Ecto neural progenitor cell (in vitro differentiated cells): ENCODE results near the gene MICU2.

Source experiments
- DNase-seq: peaks from one replicate; pipeline ENCODE4 v3.0.0-alpha.2; 2018; ENCODE audit warnings: low spot score

The MICU2 gene, protein sequence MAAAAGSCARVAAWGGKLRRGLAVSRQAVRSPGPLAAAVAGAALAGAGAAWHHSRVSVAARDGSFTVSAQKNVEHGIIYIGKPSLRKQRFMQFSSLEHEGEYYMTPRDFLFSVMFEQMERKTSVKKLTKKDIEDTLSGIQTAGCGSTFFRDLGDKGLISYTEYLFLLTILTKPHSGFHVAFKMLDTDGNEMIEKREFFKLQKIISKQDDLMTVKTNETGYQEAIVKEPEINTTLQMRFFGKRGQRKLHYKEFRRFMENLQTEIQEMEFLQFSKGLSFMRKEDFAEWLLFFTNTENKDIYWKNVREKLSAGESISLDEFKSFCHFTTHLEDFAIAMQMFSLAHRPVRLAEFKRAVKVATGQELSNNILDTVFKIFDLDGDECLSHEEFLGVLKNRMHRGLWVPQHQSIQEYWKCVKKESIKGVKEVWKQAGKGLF

DNA sequence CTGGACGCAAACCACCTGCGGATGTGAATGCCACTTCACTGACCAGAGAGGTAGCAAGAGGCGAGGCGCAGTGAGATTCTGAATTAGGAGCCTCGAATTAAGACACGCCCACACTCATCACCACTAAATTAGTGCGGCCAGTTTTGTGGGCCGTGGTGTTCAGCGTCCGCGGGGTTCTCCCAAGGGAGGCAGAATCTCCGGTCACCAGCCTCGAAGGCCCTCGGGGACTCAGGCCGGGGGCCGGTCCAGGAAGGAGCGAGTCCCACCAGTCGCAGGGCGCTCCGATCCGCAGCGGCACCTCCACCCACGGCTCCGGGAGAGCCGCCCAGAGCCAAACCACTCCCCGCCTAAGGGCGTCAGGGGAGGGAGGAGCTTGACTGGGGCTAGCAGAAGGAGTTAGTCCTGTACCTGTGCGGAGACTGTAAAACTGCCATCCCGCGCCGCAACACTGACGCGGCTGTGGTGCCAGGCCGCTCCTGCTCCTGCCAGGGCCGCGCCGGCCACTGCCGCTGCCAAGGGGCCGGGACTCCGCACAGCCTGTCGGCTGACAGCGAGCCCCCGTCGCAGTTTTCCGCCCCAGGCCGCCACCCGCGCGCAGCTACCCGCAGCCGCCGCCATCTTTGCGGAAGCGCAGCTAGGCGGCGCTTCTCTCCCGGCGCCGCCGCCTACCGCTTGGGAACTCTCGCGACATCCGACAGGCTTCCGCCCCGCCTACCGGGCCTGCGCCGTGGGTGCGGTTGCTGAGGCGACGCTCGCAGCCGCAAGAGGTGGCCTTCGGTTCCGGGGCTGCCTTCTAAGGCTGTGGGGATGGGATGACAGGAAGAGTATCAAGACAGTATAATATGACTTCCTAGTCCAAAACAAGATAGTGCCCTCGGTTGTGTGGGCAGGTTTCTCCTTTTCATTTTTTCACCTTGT is at the start of gene MICU2:
Gene MICU2, minus strand, starts transcription at position 640 of the 918 bp plus-strand sequence. Its CDS starts 22 bp downstream, at position 618.
- DNase-seq, result peak; percentile 93

DNA sequence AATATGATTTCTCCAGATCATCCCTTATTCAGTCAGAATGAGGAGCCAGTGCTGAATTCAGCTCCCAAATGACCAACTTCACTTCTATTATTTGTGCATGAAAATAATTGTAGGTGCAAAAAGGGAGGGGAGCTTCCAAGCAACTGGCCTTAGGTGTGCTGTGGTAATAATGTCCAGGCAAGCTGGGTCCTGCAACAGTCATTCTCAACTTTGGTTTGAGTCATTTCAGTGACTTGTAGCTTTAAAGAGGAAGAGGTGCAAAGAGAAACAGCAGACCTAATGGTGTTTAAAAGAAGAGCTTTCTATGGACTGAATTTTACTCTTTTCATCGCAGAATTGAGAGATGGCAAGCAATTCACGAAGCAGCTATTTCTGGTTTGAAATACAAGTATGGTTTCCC is 37.7 kb upstream of the MICU2 start:
- no peak for DNase-seq

DNA sequence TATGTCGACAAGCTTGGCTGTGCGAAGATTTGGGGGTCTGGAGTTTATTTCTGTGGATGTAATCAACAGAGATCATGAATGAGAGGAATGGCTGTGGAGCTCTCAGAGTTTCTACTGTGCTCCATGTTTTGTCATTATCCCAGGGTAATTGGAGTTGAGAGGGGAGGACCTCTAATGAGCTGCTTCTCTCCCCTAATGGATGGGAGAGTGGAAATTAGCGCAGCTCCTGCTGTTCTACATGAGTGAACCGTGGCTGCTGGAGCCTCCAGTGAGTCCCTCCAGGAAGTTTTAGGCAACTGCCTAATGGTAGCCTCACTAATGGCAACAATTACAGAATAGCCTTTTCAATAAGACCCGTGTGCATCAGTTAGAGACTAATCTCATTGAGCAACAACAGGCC is 35.6 kb upstream of the MICU2 start:
- DNase-seq, result no peak

DNA sequence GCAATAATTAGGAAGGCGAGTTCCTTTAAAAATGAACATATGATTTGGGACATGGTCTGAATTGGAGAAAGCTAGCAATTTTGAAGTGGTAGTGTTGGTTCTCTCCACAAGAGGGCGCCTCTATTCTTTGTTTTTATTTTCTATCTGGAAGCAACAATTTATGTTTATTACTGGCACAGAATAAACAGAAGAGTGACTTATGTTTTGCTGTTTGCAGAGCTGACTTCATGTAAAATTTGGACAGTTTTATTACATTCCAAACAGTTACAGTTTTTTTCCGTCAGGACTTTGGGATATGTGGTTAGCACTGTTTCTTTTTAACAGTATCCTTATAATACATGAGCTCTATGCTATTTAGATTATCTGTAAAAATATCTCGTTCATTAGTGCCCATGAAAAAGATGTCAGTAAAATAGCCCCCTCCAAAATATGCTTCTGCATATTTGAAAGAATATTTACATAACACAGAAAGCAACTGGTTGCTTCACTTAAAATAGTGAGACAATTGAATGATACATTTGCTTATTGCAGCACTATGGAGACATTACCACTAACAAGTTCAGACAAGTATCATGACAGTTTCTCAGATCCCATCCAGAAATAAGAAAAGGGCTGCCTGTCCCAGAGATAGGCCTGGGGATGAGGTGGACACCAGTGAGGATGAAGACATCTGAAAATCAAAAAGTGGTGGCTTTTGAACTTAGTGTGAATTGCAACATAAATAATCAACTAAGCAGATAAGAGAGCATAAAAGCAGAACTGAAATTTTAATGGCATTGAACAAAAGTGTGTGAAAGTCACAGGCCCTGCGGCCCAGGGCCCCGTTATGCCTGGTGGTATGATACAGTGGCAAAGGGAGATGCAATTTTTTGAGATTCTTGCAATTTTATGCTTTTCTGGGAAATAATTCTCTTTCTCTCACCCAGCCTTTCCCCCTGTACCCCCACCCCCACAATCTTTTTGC is 34.6 kb upstream of the MICU2 start:
- DNase-seq, result no peak

DNA sequence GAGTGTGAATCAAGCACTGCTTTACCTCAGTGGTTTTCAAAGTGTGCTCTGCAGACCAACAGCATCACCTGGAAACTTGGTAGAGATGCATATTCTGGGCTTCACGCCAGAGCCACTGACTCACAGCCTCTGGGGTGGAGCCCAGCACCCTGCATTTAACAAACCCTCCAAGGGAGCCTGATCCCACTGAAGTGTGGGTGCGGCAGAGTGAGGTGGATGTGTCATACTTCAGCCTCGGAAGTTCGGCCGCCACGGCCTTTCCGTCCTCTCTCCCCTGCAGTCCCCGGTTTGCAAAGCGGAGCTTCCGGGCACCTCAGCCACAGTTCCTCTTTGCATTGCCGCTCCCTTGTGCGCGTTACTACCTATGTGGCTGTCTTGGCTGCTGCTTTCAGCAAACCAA is 33.3 kb upstream of the MICU2 start:
- no peak for DNase-seq

DNA sequence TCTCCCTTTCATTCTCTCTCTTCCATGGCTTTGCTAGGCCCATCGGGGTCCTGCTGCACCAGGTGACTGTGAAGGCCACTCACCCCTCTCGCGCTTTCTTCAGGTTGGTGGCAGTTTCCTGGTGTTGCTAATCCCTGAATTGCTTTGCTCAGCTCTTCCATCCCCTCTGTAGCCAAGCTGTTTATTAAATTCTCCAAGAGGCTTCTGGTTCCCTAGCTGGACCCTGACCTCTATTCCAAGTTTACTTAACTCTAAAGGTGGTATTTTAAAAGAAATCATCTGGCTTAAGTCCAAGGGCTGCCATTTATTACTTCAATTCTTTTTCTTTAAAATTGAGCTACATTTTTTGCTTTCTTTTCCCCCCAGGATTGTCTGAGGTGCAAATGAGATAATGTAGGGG is 32.7 kb upstream of the MICU2 start:
- no peak for DNase-seq

DNA sequence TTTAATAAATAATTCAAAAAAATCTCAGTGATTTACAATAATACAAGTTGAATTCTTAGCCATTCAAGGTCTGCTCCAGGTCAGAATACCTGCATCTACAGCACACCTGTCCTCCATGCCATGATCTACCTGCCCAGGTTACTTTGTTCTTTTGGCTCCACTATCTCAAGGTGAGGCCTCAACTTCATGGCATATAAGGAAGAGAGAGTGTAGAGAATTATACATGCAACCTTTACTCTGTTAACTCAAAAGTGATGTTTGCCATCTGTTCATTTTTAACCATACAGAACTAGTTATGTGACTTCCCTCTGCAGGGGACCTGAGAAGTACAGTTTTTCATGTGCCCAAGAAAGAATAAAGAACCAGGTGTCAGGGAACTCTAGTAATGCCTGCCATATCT is 28.2 kb upstream of the MICU2 start:
- no peak for DNase-seq

DNA sequence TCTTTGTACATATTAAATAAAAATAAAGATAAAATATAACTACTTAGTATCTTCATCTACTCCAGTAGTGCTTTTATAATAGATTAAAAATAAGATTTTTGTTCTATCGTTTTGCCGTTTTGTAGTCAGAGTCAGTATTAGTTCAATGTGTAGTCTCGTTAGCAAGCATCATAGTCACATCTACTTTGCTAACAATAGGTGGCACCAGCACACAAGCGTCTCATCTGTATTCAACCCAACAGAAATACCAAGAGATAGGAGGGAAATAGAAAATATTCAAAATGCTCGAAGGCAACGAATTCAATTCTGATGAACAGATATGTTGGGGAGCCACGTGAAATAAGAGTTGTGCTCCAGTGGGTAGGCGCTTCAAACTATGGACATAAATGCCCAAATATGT is 21.4 kb upstream of the MICU2 start:
- no peak for DNase-seq

DNA sequence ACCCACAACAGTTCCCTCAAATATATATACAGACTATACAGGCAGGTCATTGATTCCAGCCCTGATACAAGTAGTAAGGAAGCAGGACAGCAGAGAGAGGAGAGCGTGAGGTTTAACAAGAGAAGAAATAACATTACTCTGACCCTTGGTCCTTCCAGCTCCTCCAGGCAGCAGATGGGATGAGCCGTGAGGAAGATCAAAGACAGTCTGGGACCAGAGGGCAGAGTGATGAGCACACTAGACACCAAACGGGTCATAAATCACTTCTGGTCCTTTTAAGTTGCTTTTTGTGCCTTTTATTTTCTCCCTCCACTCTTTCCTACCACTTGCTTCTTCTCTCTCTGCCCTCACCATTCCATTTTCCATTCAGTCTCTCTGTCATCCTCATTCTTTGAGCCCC is 16.9 kb upstream of the MICU2 start:
- DNase-seq, result no peak

DNA sequence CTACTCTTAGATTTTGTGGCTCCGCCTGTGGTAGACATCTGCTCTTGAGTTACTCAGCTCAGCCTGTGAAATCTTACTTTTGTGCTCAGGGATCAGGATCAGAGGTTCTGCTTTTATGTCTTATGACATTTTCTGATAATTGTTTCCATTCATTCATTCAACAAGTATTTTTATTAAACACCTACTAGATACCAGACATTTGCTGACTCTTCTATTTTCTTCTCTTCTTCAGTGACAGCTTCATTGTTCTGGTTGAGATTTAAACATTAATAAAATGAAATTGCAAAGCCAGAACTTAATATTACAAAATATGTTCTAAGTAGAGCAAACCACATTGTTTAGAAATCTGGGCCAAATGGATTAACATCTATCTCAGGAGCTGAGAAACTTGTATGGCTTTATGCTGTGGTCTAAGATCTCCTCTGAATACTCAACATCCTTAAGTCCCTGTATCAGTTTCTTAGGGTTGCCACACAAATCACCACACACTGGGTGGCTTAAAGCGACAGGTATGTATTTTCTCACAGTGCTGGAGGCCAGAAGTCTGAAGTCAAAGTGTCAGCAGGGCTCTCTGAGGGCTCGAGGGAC is 15.8 kb upstream of the MICU2 start:
- no peak for DNase-seq

DNA sequence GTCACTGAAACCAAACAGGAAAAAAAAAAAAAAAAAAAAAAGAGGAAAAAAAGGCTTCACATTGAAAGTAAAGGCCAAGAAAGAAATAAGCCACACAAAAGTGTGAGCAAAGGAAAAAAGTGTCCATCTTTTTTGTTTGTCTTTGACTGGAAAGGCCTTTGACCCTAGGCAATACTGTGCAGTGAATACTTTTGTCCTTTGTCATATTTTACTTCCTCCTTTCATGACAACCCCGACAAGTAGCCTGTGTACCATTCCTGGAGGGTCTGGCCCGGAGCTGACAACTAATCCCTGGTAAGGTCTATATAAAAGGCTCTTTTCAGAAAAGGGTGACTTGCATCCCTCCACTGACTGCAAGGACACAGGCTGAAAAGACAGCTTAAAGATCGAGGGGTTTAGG is 12.9 kb upstream of the MICU2 start:
- DNase-seq, result no peak

DNA sequence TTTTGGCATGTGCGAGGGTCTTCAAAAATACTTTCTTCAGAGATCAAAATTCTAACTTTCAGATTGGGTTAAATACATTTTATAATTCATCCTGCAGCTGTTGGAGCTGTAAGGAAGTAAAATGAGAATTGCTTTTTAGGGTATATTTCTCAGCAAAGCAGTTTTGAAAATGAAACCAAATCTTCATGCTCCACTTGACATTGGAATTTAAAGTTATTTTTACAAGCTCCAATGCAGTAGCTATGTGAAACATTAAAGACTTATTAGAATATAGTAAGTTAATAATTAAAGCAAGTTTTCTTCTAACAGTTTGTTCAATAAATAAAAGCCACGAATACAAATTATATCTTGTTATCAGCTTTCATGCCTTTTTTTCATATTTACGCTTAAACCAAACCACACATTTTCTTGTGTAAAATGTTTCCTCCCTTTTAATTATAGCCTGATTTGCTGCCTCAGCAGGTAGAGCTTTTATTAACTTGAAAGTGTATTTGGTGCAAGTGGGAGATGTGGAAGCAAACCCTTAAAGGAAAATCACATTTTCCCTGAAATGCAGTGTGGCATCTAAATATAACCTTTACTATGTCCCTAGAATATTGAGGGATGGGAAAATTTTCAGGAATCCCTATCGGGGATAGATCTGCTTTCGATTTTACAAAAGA is 12.4 kb upstream of the MICU2 start:
- DNase-seq, result no peak

DNA sequence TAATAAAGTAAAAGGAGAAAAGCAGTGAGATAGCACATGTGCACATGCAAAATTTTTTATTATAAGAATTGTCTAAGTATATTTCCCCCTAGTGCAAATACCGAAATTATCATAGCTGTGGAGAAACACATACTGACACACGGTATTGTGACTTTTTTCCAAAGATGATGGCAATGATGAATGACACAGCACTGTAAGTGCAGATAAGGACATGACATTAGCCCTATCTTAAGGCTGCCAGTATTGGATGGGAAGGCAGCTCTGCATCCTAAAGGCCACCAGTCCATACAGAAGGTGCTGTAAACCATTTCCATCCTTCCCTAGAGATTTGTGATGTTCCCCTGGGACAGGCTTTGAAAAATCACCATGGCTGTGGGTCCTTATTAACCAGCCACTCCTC is 11.5 kb upstream of the MICU2 start:
- DNase-seq, result no peak

DNA sequence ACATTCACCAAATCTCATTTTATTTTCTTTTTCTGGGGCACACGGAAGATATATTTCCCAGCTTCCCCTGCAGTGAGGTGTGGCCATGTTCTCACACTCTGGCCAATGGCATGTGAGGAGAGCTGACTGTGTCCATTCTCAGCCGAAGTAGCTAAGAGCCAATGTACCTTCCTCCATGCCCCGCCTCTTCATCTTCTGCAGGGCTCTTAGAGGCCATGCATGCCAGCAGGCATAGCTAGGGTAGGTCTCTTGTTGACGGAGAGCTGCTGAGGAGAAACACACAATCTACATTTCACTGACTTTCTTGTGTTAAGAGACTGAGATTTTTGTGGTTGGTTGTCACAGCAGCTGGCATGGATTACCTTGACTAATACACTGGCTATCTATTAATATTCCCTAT is 9.8 kb upstream of the MICU2 start:
- DNase-seq, result no peak

DNA sequence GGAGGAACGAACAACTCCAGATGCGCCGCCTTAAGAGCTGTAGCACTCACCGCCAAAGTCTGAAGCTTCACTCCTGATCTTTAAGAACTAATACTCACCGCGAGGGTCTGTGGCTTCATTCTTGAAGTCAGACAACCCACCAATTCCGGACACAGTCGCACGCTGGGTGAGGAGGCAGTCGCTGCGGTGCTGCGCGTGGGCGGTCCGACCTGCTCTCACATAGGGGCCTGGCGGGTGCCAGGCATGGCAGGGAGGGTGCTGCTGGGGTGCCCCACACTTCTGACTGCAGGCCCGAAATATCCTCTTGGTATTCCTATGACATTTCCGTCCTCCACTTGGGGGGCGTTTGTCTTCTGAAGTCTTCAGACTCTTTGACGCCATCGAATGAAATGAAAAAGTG is 7.4 kb upstream of the MICU2 start:
- no peak for DNase-seq

DNA sequence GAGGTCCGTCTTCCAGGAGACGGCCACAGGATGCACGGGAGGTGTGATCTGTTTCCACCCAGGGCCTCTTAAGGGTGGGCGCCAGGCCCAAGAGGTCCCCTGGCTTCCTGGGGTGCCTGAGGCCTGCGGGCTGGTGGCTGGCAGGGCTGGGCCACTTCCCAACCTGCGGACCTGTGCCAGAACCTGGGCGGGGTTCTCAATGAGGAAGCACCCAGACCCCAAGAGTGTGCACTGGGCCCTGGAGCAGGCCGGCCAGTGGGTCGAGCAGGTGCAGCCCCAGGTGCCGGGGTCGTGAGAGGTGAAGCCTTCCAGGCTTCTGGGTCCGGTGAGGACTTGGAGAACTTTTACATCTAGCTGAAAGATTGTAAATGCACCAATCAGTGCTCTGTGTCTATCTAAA is 6.7 kb upstream of the MICU2 start:
- no peak for DNase-seq

DNA sequence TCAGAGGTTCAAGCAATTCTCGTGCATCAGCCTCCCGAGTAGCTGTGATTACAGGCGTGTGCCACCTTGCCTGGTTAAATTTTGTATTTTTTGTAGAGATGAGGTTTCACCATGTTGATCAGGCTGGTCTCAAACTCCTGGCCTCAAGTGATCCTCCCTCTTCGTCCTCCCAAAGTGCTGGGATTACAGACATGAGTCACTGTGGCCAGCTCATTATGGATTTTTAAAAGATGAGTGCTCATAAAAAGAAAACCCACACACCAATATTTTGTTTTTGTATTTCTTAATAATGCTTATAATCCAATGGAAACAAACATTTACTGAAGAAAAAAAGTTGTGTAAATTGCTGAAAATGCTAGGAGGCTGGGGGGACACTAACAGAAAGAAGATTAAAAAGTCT is 5.0 kb upstream of the MICU2 start:
- DNase-seq, result no peak

DNA sequence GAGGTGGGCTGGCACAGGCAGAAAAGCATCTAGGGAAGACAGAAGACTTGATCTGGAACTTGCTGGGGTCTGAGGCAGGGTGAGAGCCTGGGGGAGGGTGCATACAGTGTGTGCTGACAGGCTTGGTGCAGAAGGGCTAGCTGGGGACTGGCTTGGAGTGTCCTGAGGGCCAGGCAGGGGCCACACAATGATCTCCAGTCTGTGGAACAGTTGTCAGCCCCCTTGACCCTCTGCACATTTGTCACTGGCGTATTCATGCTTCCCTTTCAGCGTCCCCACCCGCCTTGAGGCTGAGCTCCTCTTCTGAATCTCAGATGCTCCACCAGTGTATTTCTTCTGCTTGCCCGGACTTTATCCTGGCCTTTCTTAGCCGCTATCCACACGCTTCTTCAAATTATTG is 2.8 kb upstream of the MICU2 start:
- no peak for DNase-seq

DNA sequence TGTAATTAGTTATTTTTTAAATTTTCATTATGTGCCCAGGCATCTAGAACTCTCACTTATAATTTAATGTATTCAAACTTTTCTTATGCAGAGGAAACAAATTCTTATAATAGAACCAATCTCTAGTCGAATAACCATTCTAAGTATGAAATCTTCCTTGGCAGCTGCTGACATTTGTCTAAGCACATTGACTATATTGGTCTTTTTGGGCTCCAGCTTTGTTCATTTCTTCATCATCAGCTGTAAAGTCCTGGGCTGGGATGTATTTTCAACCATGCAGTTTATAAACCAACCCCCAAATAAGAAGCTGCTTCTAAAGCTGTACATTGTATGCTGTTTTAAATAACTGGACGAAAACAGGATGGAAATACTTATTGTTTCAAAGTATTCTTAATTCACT is 2.3 kb upstream of the MICU2 start:
- no peak for DNase-seq

DNA sequence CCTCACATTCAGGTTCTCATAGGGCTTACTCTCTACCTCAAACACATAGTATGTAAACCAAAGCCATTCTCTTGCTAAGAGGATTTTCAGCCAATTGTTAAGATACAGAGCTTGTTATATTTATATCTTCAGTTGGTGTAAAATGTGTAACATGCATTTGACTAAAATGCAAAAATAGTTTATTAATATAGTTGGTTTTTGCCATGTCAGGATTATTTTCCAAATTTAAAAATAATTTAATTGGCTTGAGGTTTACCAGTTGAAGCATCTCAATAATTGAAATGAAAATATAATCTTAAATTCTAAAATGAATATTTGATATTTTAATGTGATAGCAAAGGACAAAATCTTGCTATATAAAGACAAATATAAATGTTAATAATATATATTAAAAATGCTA is 7.2 kb downstream of the MICU2 start:
- no peak for DNase-seq

DNA sequence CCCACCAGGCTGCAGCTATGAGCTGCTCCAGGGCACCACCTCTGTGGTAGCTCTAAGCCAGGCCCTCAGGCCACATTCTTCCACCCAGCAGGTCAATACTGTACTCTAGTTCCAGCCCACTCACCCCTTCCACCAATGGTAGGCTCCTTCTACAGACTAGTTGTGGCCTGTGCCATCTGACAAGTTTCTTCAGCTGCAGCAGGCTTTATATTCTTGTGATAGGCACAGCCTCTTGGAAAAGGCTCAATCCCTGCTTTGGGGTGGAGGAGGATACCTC is 8.5 kb downstream of the MICU2 start:
- DNase-seq, result no peak
